PC-3 (cell line): ENCODE results near the gene C9orf72.

Experiments
- EZH2 ChIP-seq: fragments of 300-600 bp; sonication (generic); IDR thresholded peaks from one replicate; pipeline ENCODE4 v1.6.1; 2017; ENCODE audit warnings: antibody characterized with exemption, mild to moderate bottlenecking, low read length; ENCODE audit not compliant: unreplicated experiment
- EZH2phosphoT487 ChIP-seq: fragments of 300-600 bp; sonication (generic); IDR thresholded peaks from 2 replicates; pipeline ENCODE4 v1.6.1; 2018; ENCODE audit warnings: mild to moderate bottlenecking, antibody characterized with exemption, low read length, borderline replicate concordance
- TF ChIP-seq, protein P1 (sequence below): fragments of 300-600 bp; sonication (generic); conservative IDR thresholded peaks from 2 replicates; pipeline ENCODE4 v1.5.1; 2017; ENCODE audit warnings: antibody characterized with exemption, low read depth, mild to moderate bottlenecking, low read length

DNA sequence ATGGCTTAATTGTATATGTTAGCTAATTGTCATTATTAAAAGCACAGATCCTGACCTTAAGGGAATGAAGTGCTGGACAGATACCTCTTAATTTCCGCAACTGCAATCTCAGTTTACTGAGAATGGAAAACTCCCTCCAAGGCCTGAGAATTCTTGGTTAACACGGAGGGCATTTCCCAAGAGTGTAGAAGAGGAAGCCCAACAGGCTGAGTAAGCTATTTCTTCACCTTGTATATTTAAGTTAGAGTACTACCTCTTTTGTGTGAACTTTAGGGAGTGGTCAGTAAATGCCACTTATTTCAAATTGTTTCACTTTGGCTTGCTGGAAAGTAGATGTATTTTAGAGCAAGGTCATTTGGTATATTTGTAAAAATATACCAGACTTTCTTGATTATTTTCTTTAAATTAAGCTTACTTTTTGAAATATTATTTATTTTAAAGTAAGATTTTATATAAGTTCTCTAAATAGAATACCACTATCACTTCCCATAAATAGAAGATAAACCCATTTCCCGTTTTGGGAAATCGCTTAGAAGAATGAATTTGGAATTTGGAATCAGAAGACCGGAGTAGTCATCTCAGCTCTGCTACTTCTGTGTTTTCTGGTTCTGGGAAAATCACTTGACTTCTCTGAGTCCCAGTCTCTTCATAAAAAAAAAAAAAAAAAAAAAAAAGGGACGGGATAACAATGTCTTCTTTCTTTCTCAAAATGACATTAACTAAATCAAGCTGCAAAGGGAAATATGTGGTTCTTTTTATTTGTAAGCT lies 26.0 kb upstream of the C9orf72 start:
- no peak for TF ChIP-seq EZH2
- TF ChIP-seq, protein P1, sequence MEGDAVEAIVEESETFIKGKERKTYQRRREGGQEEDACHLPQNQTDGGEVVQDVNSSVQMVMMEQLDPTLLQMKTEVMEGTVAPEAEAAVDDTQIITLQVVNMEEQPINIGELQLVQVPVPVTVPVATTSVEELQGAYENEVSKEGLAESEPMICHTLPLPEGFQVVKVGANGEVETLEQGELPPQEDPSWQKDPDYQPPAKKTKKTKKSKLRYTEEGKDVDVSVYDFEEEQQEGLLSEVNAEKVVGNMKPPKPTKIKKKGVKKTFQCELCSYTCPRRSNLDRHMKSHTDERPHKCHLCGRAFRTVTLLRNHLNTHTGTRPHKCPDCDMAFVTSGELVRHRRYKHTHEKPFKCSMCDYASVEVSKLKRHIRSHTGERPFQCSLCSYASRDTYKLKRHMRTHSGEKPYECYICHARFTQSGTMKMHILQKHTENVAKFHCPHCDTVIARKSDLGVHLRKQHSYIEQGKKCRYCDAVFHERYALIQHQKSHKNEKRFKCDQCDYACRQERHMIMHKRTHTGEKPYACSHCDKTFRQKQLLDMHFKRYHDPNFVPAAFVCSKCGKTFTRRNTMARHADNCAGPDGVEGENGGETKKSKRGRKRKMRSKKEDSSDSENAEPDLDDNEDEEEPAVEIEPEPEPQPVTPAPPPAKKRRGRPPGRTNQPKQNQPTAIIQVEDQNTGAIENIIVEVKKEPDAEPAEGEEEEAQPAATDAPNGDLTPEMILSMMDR = no peak
- TF ChIP-seq EZH2phosphoT487 = no peak
